Naive thymus-derived CD8-positive, alpha-beta T cell (primary cell): ENCODE measurements around the gene CCSER1. TPM values are rescaled to one million over a fixed set of nuclear protein-coding genes. Genes with fewer than 3 reads are reported as not detected.
"Not testable (repeated sequence)": the region's sequence is repeated elsewhere in the genome, so short reads cannot be mapped to it uniquely, and the experiment has no call there.

Experiments used
- ATAC-seq, 2 donors: fragments of 150-1000 bp; cut with Tn5 transposase in 1 of 2; sonication (Bioruptor Pico), chemical (Tn5 transposase) in 1 of 2; 1 replicate in 1 of 2; 2 replicates in 1 of 2; pipeline ENCODE4 v1.10.0; 2021; ENCODE audit warnings: mild to moderate bottlenecking in 2 of 2, moderate library complexity in 2 of 2
- POLR2A ChIA-PET: fragments of 350-600 bp; sonication (Branson Sonifier 250); formaldehyde crosslinking; loops from one replicate; lab custom pipeline; 2021; ENCODE audit warnings: antibody characterized with exemption; lab: Charles Lee
- DNase-seq, 10 donors: peaks; one replicate each; pipeline versions ENCODE4 v3.0.0 to v3.0.0-alpha.2; 2020 to 2022
- H3K27ac Mint-ChIP-seq, 10 donors: one replicate each; pipeline ENCODE4 v1.8.0; 2020 to 2022; ENCODE audit warnings: mild to moderate bottlenecking in 10 of 10, mixed read lengths in 10 of 10, moderate library complexity in 4 of 10, inconsistent platforms in 1 of 10
- H3K27me3 Mint-ChIP-seq, 5 donors: one replicate each; pipeline ENCODE4 v1.8.0; 2021 to 2022; ENCODE audit warnings: mixed read lengths in 5 of 5
- H3K36me3 Mint-ChIP-seq, 3 donors: one replicate each; pipeline ENCODE4 v1.8.0; 2020 to 2022; ENCODE audit warnings: mixed read lengths in 3 of 3, mild to moderate bottlenecking in 2 of 3, inconsistent platforms in 1 of 3
- H3K4me1 Mint-ChIP-seq, 4 donors: one replicate each; pipeline ENCODE4 v1.8.0; 2021 to 2022; ENCODE audit warnings: mixed read lengths in 4 of 4
- H3K4me3 Mint-ChIP-seq, 10 donors: one replicate each; pipeline ENCODE4 v1.8.0; 2020 to 2022; ENCODE audit warnings: mild to moderate bottlenecking in 10 of 10, mixed read lengths in 10 of 10, moderate library complexity in 6 of 10, inconsistent platforms in 1 of 10
- H3K9me3 Mint-ChIP-seq, 9 donors: one replicate each; pipeline ENCODE4 v1.8.0; 2020 to 2022; ENCODE audit warnings: mixed read lengths in 9 of 9, mild to moderate bottlenecking in 3 of 9, inconsistent platforms in 1 of 9, moderate library complexity in 1 of 9
- polyA plus RNA-seq, 3 donors: library from polyadenylated mRNA; unstranded; fragments of 300-500 nt; fragmentation: Illumina TruSeq; gene quantifications; one replicate each; pipeline ENCODE4 v1.2.3, GENCODE V29; 2021
- total RNA-seq, 8 experiments: library from RNA in 2 of 8; stranded (reverse) in 2 of 8; gene quantifications; one replicate each; pipeline ENCODE4 v1.2.3 and lab custom pipeline; 2021 to 2026

Gene CCSER1
- total and polyA plus RNA-seq, 5 experiments from 2014 or later, result 0.19 to 0.47 TPM; not detected in 3

- Mint-ChIP-seq H3K4me1 (no peaks in the 10 kb centered on the region), H3K9me3 (peaks cover 0 to 15% (median 0%) of the 10 kb centered on the region in 9 donors), H3K27ac (no peak overlapping the region), H3K36me3 (no peaks in the 10 kb centered on the region), H3K4me3 (no peak overlapping the region), H3K27me3 (no peaks in the 10 kb centered on the region)
- DNase-seq (no peak), ATAC-seq (no peak)
- POLR2A ChIA-PET, result no interaction called here
Observed at GRCh38 chr4:91087743-91088142, 960.5 kb downstream of the CCSER1 start.

- Mint-ChIP-seq H3K9me3 (peaks cover 0 to 15% (median 0%) of the 10 kb centered on the region in 9 donors), H3K4me3 (no peak overlapping the region), H3K27me3 (no peaks in the 10 kb centered on the region), H3K27ac (no peak overlapping the region), H3K36me3 (no peaks in the 10 kb centered on the region), H3K4me1 (no peaks in the 10 kb centered on the region)
- ATAC-seq (no peak), DNase-seq (no peak)
- POLR2A ChIA-PET, result no interaction called here
Observed at GRCh38 chr4:91089178-91089577, 962.0 kb downstream of the CCSER1 start.

- POLR2A ChIA-PET, result no interaction called here
- peaks cover 0 to 15% (median 8%) of the 10 kb centered on the region in 9 donors for H3K9me3 Mint-ChIP-seq
- ATAC-seq (no peak), DNase-seq (no peak)
- H3K27ac Mint-ChIP-seq, result no peak overlapping the region
- H3K4me1 Mint-ChIP-seq, result no peaks in the 10 kb centered on the region
- H3K36me3 Mint-ChIP-seq, result no peaks in the 10 kb centered on the region
- no peak overlapping the region for H3K4me3 Mint-ChIP-seq
- no peaks in the 10 kb centered on the region for H3K27me3 Mint-ChIP-seq
Observed at GRCh38 chr4:91092398-91092980, 965.3 kb downstream of the CCSER1 start.

GRCh38 chr4:91094220-91094619 lies 967.0 kb downstream of the CCSER1 start:
- POLR2A ChIA-PET, ATAC-seq: not testable (repeated sequence)
- peaks cover 0 to 15% (median 8%) of the 10 kb centered on the region in 9 donors for H3K9me3 Mint-ChIP-seq

GRCh38 chr4:91099666-91100065 lies 972.5 kb downstream of the CCSER1 start:
- DNase-seq (no peak), ATAC-seq (no peak)
- Mint-ChIP-seq H3K27ac (no peak overlapping the region), H3K36me3 (peaks cover 0 to 4% (median 0%) of the 10 kb centered on the region in 3 donors), H3K9me3 (peaks cover 5 to 38% (median 19%) of the 10 kb centered on the region in 9 donors), H3K4me1 (no peaks in the 10 kb centered on the region), H3K4me3 (no peak overlapping the region), H3K27me3 (no peaks in the 10 kb centered on the region)
- POLR2A ChIA-PET, result no interaction called here

More at GRCh38 chr4:91094220-91094619, 967.0 kb downstream of the CCSER1 start:
- H3K4me3 Mint-ChIP-seq, H3K36me3 Mint-ChIP-seq, DNase-seq, H3K27ac Mint-ChIP-seq, H3K4me1 Mint-ChIP-seq, H3K27me3 Mint-ChIP-seq: not testable (repeated sequence)

GRCh38 chr4:91108751-91109150 lies 981.6 kb downstream of the CCSER1 start:
- POLR2A ChIA-PET, result no interaction called here
- no peak overlapping the region for H3K27ac Mint-ChIP-seq

GRCh38 chr4:91111556-91111955 lies 984.4 kb downstream of the CCSER1 start:
- H3K27me3 Mint-ChIP-seq, result no peaks in the 10 kb centered on the region
- ATAC-seq (no peak), DNase-seq (no peak)
- POLR2A ChIA-PET, result no interaction called here
- no peak overlapping the region for H3K27ac Mint-ChIP-seq
- no peaks in the 10 kb centered on the region for H3K4me1 Mint-ChIP-seq
- H3K4me3 Mint-ChIP-seq, result no peak overlapping the region
- peaks cover 0 to 15% (median 3%) of the 10 kb centered on the region in 9 donors for H3K9me3 Mint-ChIP-seq
- H3K36me3 Mint-ChIP-seq, result no peaks in the 10 kb centered on the region

More at GRCh38 chr4:91108751-91109150, 981.6 kb downstream of the CCSER1 start:
- DNase-seq (no peak), ATAC-seq (no peak)
- no peaks in the 10 kb centered on the region for H3K27me3 Mint-ChIP-seq
- peaks cover 5 to 22% (median 12%) of the 10 kb centered on the region in 9 donors for H3K9me3 Mint-ChIP-seq
- peaks cover 0 to 4% (median 0%) of the 10 kb centered on the region in 3 donors for H3K36me3 Mint-ChIP-seq
- H3K4me3 Mint-ChIP-seq, result no peak overlapping the region
- no peaks in the 10 kb centered on the region for H3K4me1 Mint-ChIP-seq

GRCh38 chr4:91113130-91113706 lies 986.0 kb downstream of the CCSER1 start:
- no peaks in the 10 kb centered on the region for H3K4me1 Mint-ChIP-seq
- no peaks in the 10 kb centered on the region for H3K36me3 Mint-ChIP-seq
- no peak for ATAC-seq
- peaks cover 0 to 15% (median 2%) of the 10 kb centered on the region in 9 donors for H3K9me3 Mint-ChIP-seq
- H3K27ac Mint-ChIP-seq, result no peak overlapping the region
- no peak overlapping the region for H3K4me3 Mint-ChIP-seq
- H3K27me3 Mint-ChIP-seq, result no peaks in the 10 kb centered on the region
- DNase-seq, result no peak
- POLR2A ChIA-PET, result no interaction called here

- no peak for ATAC-seq
Observed at GRCh38 chr4:91114386-91114785, 987.2 kb downstream of the CCSER1 start.

GRCh38 chr4:91116861-91117260 lies 989.7 kb downstream of the CCSER1 start:
- no peaks in the 10 kb centered on the region for H3K27me3 Mint-ChIP-seq
- H3K4me1 Mint-ChIP-seq, result no peaks in the 10 kb centered on the region
- H3K9me3 Mint-ChIP-seq, result peaks cover 0 to 15% (median 3%) of the 10 kb centered on the region in 9 donors
- ATAC-seq (no peak), DNase-seq (no peak)
- no peak overlapping the region for H3K4me3 Mint-ChIP-seq
- no peaks in the 10 kb centered on the region for H3K36me3 Mint-ChIP-seq
- H3K27ac Mint-ChIP-seq, result no peak overlapping the region
- POLR2A ChIA-PET, result no interaction called here

More at GRCh38 chr4:91114386-91114785, 987.2 kb downstream of the CCSER1 start:
- no peaks in the 10 kb centered on the region for H3K36me3 Mint-ChIP-seq
- POLR2A ChIA-PET, result no interaction called here
- H3K27ac Mint-ChIP-seq, result no peak overlapping the region
- H3K4me3 Mint-ChIP-seq, result no peak overlapping the region
- no peaks in the 10 kb centered on the region for H3K27me3 Mint-ChIP-seq
- no peaks in the 10 kb centered on the region for H3K4me1 Mint-ChIP-seq
- no peak for DNase-seq
- H3K9me3 Mint-ChIP-seq, result peaks cover 0 to 15% (median 2%) of the 10 kb centered on the region in 9 donors

GRCh38 chr4:91118597-91118996 lies 991.4 kb downstream of the CCSER1 start:
- no peak for ATAC-seq
- Mint-ChIP-seq H3K4me3 (no peak overlapping the region), H3K36me3 (no peaks in the 10 kb centered on the region), H3K27ac (no peak overlapping the region), H3K4me1 (no peaks in the 10 kb centered on the region), H3K9me3 (peaks cover 0 to 6% (median 3%) of the 10 kb centered on the region in 9 donors), H3K27me3 (no peaks in the 10 kb centered on the region)
- POLR2A ChIA-PET, result no interaction called here
- no peak for DNase-seq

- ATAC-seq (no peak), DNase-seq (no peak)
- H3K4me3 Mint-ChIP-seq, result no peak overlapping the region
- peaks cover 0 to 9% (median 3%) of the 10 kb centered on the region in 9 donors for H3K9me3 Mint-ChIP-seq
- POLR2A ChIA-PET, result no interaction called here
- no peaks in the 10 kb centered on the region for H3K4me1 Mint-ChIP-seq
- H3K27ac Mint-ChIP-seq, result no peak overlapping the region
- no peaks in the 10 kb centered on the region for H3K36me3 Mint-ChIP-seq
- H3K27me3 Mint-ChIP-seq, result no peaks in the 10 kb centered on the region
Observed at GRCh38 chr4:91123742-91124141, 996.5 kb downstream of the CCSER1 start.

GRCh38 chr4:91127192-91127591 lies 1000.0 kb downstream of the CCSER1 start:
- Mint-ChIP-seq H3K9me3 (peaks cover 0 to 10% (median 0%) of the 10 kb centered on the region in 9 donors), H3K27ac (no peak overlapping the region), H3K36me3 (no peaks in the 10 kb centered on the region), H3K4me1 (no peaks in the 10 kb centered on the region), H3K27me3 (no peaks in the 10 kb centered on the region), H3K4me3 (no peak overlapping the region)
- POLR2A ChIA-PET, result no interaction called here
- no peak for DNase-seq
- no peak for ATAC-seq
